Raji (cell line): Measurements from ENCODE around the gene GARIN5B.

Source experiments
- POLR2A ChIP-seq: IDR thresholded peaks from 2 replicates; pipeline ENCODE4 v1.6.1; 2011; ENCODE audit warnings: low read depth, low read length, control low read depth; ENCODE audit not compliant: insufficient read depth

Gene GARIN5B

GRCh38 chr19:55362990-55363716 is at the start of gene GARIN5B:
TSS of gene GARIN5B (minus strand) at chr19:55363260. CDS start at chr19:55363066, 194 bp downstream.
- no peak for TF ChIP-seq POLR2A

- TF ChIP-seq POLR2A: no peak
These were observed 47.1 kb upstream of the GARIN5B start for GRCh38 chr19:55410168-55410567.

- TF ChIP-seq POLR2A: no peak
These were observed 45.4 kb upstream of the GARIN5B start for GRCh38 chr19:55408533-55408872.

GRCh38 chr19:55407800-55408532 is 44.9 kb upstream of the GARIN5B start:
- TF ChIP-seq POLR2A: peak; percentile 55

GRCh38 chr19:55407550-55407799 is 44.4 kb upstream of the GARIN5B start, which contains the start of gene UBE2S:
TSS of gene UBE2S (minus strand) at chr19:55407788. CDS start at chr19:55407589, 199 bp downstream.
- peak; percentile 94 for TF ChIP-seq POLR2A

- no peak for TF ChIP-seq POLR2A
These were observed 43.9 kb upstream of the GARIN5B start for GRCh38 chr19:55406826-55407549.

- no peak for TF ChIP-seq POLR2A
These were observed 43.2 kb upstream of the GARIN5B start for GRCh38 chr19:55406091-55406825.

GRCh38 chr19:55405638-55406037 is 42.6 kb upstream of the GARIN5B start:
- TF ChIP-seq POLR2A: no peak

- no peak for TF ChIP-seq POLR2A
These were observed 39.4 kb upstream of the GARIN5B start for GRCh38 chr19:55402509-55402908.

- no peak for TF ChIP-seq POLR2A
These were observed 37.4 kb upstream of the GARIN5B start for GRCh38 chr19:55400281-55401087.

GRCh38 chr19:55398200-55398925 is 35.3 kb upstream of the GARIN5B start:
- TF ChIP-seq POLR2A: no peak

GRCh38 chr19:55392820-55393761 is 30.0 kb upstream of the GARIN5B start:
- no peak for TF ChIP-seq POLR2A
